Amygdala (tissue), 56 donors: ENCODE data around the gene QSOX2.

Experiments
- DNase-seq, 56 donors: peaks; one replicate each; lab custom pipeline; 2025; lab: John Stamatoyannopoulos, UW

QSOX2 gene

GRCh38 chr9:136196404-136197083 lies 49.1 kb downstream of the QSOX2 start:
- DNase-seq: no peak

- DNase-seq: no peak
Measured at GRCh38 chr9:136194540-136194939, 51.1 kb downstream of the QSOX2 start.

- no peak for DNase-seq
Measured at GRCh38 chr9:136193891-136194279, 51.7 kb downstream of the QSOX2 start.

- no peak for DNase-seq
Measured at GRCh38 chr9:136193127-136193890, 52.3 kb downstream of the QSOX2 start.

DNA sequence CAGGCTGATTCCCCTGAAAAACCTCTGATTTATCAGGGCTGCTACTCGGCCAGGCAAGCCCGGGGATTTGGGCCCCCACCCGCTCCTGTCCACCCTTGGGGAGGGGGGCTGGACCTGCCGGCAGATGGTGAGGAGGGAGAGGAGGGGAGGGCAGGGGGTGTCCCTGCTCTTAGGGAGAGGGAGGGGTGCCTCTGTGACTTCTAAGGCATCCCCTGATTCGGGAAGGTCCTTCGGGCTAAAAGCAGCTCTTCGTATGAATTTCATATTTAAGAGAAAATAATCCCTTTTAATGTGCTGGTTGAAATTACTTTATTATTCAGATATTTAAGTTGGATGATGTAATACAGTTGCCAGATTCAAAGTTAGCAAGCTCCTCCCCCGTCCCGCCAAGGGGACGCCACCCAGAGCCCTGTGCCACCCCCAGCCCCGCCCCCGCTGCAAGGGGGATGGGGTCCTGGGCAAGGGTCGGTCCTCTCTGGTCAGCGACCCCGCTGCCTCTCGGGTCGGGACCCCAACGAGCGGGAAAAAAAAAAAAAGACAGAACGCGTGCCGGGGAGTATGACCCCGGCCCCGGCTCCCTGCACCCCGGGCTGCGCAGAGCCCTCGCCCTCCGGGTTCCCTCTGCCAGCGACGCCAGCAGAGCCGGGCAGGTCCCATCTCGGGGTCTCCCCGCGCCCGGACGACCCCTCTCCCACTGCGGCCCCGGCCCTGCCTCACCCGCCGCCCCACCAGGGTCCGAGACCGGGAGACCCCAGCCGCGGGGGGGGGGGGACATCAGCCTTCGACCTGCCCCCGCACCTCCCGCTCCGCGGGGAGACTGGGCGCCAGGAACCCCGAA lies 53.1 kb downstream of the QSOX2 start:
- no peak for DNase-seq

DNA sequence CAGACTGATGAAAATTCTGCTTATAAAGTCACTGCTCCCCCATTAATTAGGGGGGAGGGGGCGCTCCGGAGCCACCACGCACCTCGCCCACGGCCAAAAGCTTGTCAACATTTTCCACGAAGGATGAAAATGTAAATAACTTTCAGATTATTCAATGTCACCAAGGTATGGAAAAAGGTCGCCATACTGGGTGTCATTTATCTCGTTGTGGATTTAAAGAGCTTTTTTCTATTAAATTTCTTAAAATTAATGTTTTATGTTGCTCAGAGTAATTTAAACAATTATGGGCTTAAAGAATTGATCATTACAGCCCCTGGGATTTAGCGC lies 53.7 kb downstream of the QSOX2 start:
- DNase-seq: no peak

DNA sequence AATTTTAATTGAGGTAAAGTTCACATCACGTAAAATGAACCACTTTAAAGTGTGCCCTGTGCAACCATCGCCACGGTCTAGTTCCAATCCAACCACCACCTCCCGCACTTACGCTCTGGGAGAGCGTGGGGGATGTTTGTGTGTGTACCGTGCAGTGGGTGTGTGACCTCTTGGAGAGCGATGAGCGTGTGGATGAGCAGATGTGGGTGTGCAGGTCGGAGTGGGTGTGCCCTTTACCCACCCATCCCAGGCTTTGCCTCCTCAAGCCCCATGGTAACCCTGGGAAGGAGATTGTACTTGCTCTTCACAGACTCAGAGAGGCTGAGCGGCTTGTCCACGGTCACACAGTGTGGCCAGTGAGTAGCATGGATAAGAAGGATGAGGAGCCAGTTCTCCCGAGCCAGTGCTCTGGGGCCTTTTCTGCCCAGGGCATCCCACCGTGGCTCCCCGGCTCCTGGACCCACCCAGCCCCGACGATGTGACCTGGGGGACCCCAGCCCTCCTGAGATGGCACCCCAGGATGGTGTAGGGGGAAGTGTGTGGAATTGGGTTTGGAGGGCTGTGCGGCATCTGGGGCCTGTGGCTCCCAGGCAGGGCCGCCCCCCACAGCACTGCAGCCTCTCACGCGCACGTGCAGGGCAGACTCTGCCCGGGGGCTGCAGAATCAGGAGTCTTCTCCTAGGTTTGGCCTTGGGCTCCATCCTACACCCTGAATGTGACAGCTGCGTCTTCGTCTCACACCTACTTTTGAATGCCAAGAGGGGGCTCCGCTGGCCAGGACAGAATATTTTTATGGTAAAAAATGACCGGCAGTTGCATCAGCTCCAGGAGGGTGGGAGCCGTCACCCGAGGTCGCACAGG lies 54.3 kb downstream of the QSOX2 start:
- no peak for DNase-seq

DNA sequence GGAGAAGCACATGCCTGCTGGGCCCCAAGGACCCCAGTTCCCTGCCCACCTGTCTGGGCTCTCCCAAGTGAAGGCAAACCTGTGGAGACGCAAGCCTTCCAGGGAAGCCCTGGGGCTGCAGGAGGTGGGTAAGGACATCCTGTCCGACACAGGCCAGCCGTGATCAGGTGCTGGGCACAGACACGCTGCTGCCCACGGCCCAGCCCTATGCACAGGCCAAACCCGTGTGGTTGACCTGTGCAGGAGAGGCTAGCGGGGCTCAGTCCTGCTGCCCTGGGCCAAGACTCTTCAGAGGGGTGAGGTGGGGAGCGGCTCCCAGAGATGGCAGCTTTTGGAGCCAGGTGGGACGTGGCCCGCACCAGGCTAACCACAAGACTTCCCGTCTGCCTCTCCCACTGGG lies 55.0 kb downstream of the QSOX2 start:
- DNase-seq: no peak

- no peak for DNase-seq
Measured at GRCh38 chr9:136190237-136190601, 55.4 kb downstream of the QSOX2 start.

DNA sequence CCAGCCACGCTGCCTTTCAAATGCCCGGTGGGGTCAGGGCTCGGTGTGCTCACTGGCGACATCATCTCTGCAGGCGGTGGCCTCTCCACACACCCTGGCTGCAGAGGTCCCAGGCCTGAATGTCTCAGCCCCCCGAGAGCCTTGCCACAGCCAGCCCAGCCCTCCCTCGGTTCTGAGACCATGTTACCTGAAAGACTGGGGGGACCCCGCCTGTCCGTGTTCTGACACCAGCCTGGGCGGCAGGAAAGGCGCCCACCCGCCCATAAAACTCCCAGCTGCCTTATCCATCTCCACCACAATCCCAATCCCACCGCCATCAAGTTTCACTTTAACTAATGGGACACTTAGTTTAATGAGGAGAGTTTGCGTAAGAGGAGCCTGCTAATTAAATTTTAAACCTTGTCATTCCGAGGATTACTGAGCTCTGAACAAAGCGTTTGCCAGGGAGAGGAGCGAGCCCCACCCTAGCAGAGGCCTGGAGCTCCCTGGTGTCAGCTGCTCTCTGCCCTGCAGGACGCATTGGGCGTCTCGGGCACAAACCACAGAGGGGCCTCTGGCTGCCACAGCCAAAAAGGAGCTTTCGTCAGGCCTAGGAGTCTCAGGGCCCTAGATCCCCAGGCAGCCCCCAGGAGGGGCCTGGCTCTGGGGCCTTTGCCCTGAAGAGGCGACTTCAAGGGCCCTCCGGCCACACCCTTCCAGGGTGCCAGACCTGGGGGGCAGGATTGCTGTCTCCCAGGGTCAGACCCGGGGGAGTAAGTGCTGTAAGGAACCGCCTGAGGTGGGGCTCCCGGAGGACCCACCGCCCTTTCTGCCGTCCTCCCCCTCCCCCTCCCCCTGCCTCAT lies 56.0 kb downstream of the QSOX2 start:
- no peak for DNase-seq

GRCh38 chr9:136187683-136188586 lies 57.7 kb downstream of the QSOX2 start:
- DNase-seq: no peak

DNA sequence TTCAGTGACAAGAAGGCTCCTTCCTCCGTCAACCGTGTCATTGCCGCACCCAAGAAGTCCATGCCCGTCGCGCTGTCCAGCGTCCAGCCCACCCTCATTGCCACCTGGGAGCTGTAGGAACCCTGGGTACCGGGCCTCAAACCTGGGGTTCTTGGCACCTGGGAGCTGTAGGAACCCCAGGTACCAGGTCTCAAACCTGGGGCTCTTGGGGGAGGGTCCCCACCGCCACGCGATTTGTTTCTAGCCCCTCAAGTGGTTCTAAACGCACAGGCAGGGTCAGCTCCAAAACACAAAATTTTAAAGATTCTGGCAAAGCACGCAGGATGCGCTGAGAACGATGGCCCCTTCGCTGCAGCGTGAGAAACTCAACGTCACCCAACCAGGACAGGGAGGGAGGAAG lies 58.4 kb downstream of the QSOX2 start:
- DNase-seq: no peak

GRCh38 chr9:136186386-136186785 lies 59.2 kb downstream of the QSOX2 start:
- DNase-seq: no peak

DNA sequence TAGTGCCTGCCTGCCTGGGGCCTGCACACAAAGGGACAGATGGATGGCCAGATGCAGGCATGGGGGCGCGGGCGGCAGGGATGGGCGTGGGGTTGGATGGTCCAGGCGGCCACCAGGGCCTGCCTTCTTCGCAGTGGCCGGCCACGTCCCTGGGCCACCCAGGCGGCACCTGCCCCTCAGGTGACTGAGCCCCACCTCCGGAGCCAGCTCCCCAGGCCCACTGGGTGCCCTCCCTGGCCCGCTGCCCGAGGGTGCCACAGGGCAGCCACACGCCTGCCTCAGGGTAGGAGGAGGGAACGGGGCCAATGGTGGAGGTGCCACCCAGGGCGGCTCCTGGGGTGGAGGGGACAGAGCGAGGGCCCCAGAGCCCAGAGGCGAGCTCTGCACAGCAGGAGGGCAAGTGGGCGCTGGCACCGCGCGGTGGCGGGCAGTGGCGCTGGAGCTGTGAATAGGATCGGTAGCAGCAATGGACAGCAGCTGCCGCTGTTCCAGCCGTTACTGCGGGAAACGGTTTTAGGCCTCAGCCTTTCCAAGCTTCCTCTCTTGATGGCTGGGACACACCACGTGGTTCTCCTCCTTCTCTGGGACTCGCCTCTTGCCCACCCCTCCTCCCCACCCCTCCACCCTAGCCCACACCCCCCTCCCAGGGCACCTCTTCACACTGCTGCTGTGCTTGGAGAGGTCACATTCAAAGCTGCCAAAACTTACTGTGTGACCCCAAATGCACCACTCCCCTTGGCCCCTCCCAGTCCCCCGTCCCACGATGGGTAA lies 59.8 kb downstream of the QSOX2 start:
- no peak for DNase-seq

GRCh38 chr9:136185066-136185465 lies 60.5 kb downstream of the QSOX2 start:
- DNase-seq: no peak

DNA sequence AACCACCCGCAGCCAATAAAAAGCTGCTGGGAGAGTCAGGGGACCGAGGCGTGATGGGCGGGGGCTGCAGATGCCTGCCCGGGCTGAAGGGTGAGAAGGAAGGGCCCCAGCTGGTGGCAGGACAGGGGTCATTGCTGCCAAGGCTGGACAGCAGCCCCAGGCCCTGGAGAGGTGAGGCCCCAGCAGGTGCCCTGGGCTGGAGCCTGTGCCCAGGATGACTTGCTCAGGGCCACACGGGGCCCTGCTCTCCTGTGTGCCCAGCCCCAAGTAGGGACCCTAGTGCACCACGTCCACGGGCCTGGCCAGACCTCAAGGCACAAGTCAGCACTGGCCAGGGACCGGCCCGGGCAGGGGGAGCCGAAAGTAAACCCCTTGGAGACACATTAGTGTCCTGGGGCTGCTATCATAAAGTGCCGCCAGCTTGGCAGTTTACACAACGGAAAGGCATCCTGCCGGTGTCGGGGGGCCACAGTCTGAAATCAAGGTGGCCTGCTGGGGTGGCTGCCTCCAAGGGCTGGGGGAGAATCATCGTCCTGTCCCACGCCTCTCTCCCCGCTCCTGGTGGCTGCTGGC lies 62.7 kb downstream of the QSOX2 start:
- DNase-seq: no peak

DNA sequence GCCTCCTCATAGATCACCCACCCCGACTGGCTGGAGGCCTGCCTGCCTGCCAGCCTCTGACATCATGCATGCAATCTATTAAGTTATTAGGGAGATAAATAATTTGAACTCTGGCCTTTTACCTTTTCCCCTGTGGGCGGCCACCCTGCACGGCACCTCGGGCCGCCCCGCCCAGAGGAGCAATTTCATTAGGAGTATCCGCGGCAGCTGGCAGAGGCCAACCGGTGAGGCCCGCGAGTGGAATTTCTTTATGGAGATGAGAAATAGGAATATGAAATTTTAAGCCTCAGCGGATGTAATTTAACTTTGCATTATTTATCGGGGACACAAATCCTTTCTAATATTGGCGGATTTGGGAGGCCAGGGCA lies 63.2 kb downstream of the QSOX2 start:
- DNase-seq: no peak
